Kidney (tissue), 22 donors: Measurements from ENCODE around the gene TPM1. TPM values are rescaled to one million over a fixed set of nuclear protein-coding genes. Genes with fewer than 3 reads are reported as not detected.
"Not testable (repeated sequence)": the region's sequence is repeated elsewhere in the genome, so short reads cannot be mapped to it uniquely, and the experiment has no call there.

ENCODE experiments used
- DNase-seq, 5 donors: peaks; one replicate each; pipeline ENCODE4 v3.0.0-alpha.2; 2013 to 2020
- FAIRE-seq: peaks from 2 replicates; lab custom pipeline; 2012; peaks lifted over from hg19 to GRCh38; lab: Jason Lieb, UNC
- H3K27ac ChIP-seq, 2 donors: one replicate each; pipeline ENCODE4 v1.7.0; 2013; ENCODE audit warnings: low read depth in 2 of 2, low read length in 2 of 2, inconsistent platforms in 1 of 2
- H3K27me3 ChIP-seq: one replicate; pipeline ENCODE4 v1.7.1; 2013; ENCODE audit warnings: low read length, inconsistent platforms; ENCODE audit not compliant: control insufficient read depth, insufficient read depth
- H3K36me3 ChIP-seq, 3 donors: one replicate each; pipeline versions ENCODE4 v1.7.0 to v1.7.1; 2013; ENCODE audit warnings: low read length in 3 of 3, control low read depth in 1 of 3, inconsistent platforms in 1 of 3; ENCODE audit not compliant: insufficient read depth in 3 of 3, control insufficient read depth in 2 of 3
- H3K4me1 ChIP-seq, 3 donors: one replicate each; pipeline versions ENCODE4 v1.7.0 to v1.7.1; 2013; ENCODE audit warnings: low read length in 3 of 3, inconsistent platforms in 1 of 3, low read depth in 1 of 3; ENCODE audit not compliant: control insufficient read depth in 2 of 3, insufficient read depth in 2 of 3
- H3K4me3 ChIP-seq, 3 donors: one replicate each; pipeline versions ENCODE4 v1.7.0 to v1.8.1; 2013; ENCODE audit warnings: low read length in 3 of 3, control low read depth in 1 of 3, inconsistent platforms in 1 of 3
- H3K9ac ChIP-seq, 3 donors: one replicate each; pipeline versions ENCODE4 v1.7.0 to v1.7.1; 2013; ENCODE audit warnings: low read length in 3 of 3, control low read depth in 1 of 3, inconsistent platforms in 1 of 3
- H3K9me3 ChIP-seq, 3 donors: one replicate each; pipeline versions ENCODE4 v1.7.0 to v1.7.1; 2013; ENCODE audit warnings: low read length in 3 of 3, control low read depth in 1 of 3, inconsistent platforms in 1 of 3; ENCODE audit not compliant: control insufficient read depth in 2 of 3, insufficient read depth in 1 of 3
- intact Hi-C: fragments of 100-400 bp; cut with DNase I; formaldehyde crosslinking; loops from one replicate; pipeline ENCODE4 v1.11.1; 2022
- long read RNA-seq, 10 donors: library from polyadenylated mRNA in 1 of 10; unstranded in 1 of 10; transcript quantifications; one replicate each; pipeline ENCODE4 v2.0.0 and lab custom pipeline, GENCODE V29; 2021 to 2026
- polyA plus RNA-seq: library from polyadenylated mRNA; stranded (reverse); fragments of 350-450 nt; fragmentation: Illumina TruSeq; extraction: RNeasy Lipid Tissue Mini Kit (QIAGEN cat#74804); gene quantifications from one replicate; pipeline ENCODE4 v1.2.3, GENCODE V29; 2014; ENCODE audit warnings: low read depth, low replicate concordance; ENCODE audit not compliant: insufficient read depth
- total RNA-seq: library from RNA; stranded (reverse); fragmentation: NEBNext Ultra II Directional; extraction: Animal tissue kit (Norgen Biotek cat#: 25700); gene quantifications from one replicate; pipeline ENCODE4 v1.2.1, GENCODE V29; 2021
- TF ChIP-seq, protein P1 (sequence below): IDR thresholded peaks from 3 replicates; pipeline ENCODE4 v1.5.1; 2012; ENCODE audit warnings: mild to moderate bottlenecking, moderate library complexity, borderline replicate concordance; ENCODE audit not compliant: insufficient read depth; ENCODE audit errors: extremely low read depth
- donor health status: control.
- donor health status: control.
- donor health status: control.
- donor health status: control.
- donor health status: control.
- donor health status: DM: yes; HTN: yes; CAD: no.
- donor health status: Normal renal cell carcinoma (clear cell type).

Gene TPM1
- 473 TPM for total RNA-seq
- polyA plus RNA-seq: 252 TPM
- long read RNA-seq, donor 1, transcript TPM1-220 (9 exons, 977 nt): minor isoform, 9 of 237 reads
- long read RNA-seq, donor 1, transcript TPM1-208 (8 exons, 943 nt): minor isoform, 10 of 237 reads
- long read RNA-seq, donor 1, transcript TPM1-206 (9 exons, 1,717 nt): major isoform, 39 of 237 reads
- long read RNA-seq, donor 1, partial matches to known transcripts: 145 of 237 reads
- long read RNA-seq, donor 1, other reads (novel, unspliced or antisense): 13 of 237 reads
- long read RNA-seq, donor 2, transcript TPM1-208 (8 exons, 943 nt): minor isoform, 8 of 135 reads
- long read RNA-seq, donor 2, transcript TPM1-220 (9 exons, 977 nt): minor isoform, 13 of 135 reads
- long read RNA-seq, donor 2, transcript TPM1-206 (9 exons, 1,717 nt): major isoform, 40 of 135 reads
- long read RNA-seq, donor 2, partial matches to known transcripts: 58 of 135 reads
- long read RNA-seq, donor 2, other reads (novel, unspliced or antisense): 8 of 135 reads
- long read RNA-seq, donor 3, transcript TPM1-220 (9 exons, 977 nt): minor isoform, 15 of 183 reads
- long read RNA-seq, donor 3, transcript TPM1-208 (8 exons, 943 nt): minor isoform, 14 of 183 reads
- long read RNA-seq, donor 3, transcript TPM1-206 (9 exons, 1,717 nt): major isoform, 49 of 183 reads
- long read RNA-seq, donor 3, partial matches to known transcripts: 79 of 183 reads
- long read RNA-seq, donor 3, other reads (novel, unspliced or antisense): 14 of 183 reads
- long read RNA-seq, donor 4, transcript TPM1-208 (8 exons, 943 nt): minor isoform, 15 of 125 reads
- long read RNA-seq, donor 4, transcript TPM1-206 (9 exons, 1,717 nt): major isoform, 35 of 125 reads
- long read RNA-seq, donor 4, partial matches to known transcripts: 57 of 125 reads
- long read RNA-seq, donor 4, other reads (novel, unspliced or antisense): 6 of 125 reads
- long read RNA-seq, donor 5, partial matches to known transcripts: 10 of 17 reads
- long read RNA-seq, donor 5, other reads (novel, unspliced or antisense): 0 of 17 reads
- long read RNA-seq, donor 6, transcript TPM1-207 (10 exons, 1,049 nt): minor isoform, 19 of 232 reads
- long read RNA-seq, donor 6, transcript TPM1-220 (9 exons, 977 nt): minor isoform, 6 of 232 reads
- long read RNA-seq, donor 6, transcript TPM1-206 (9 exons, 1,717 nt): major isoform, 47 of 232 reads
- long read RNA-seq, donor 6, transcript TPM1-208 (8 exons, 943 nt): minor isoform, 22 of 232 reads
- long read RNA-seq, donor 6, partial matches to known transcripts: 96 of 232 reads
- long read RNA-seq, donor 6, other reads (novel, unspliced or antisense): 30 of 232 reads
- long read RNA-seq, donor 7, transcript TPM1-201 (9 exons, 1,670 nt): minor isoform, 41 of 354 reads
- long read RNA-seq, donor 7, transcript TPM1-206 (9 exons, 1,717 nt): major isoform, 105 of 354 reads
- long read RNA-seq, donor 7, transcript TPM1-208 (8 exons, 943 nt): minor isoform, 76 of 354 reads
- long read RNA-seq, donor 7, transcript TPM1-219 (9 exons, 933 nt): minor isoform, 21 of 354 reads
- long read RNA-seq, donor 7, partial matches to known transcripts: 43 of 354 reads
- long read RNA-seq, donor 7, other reads (novel, unspliced or antisense): 49 of 354 reads
- long read RNA-seq, donor 8, transcript TPM1-233 (2 exons, 3,957 nt): minor isoform, 7 of 218 reads
- long read RNA-seq, donor 8, transcript TPM1-220 (9 exons, 977 nt): minor isoform, 12 of 218 reads
- long read RNA-seq, donor 8, transcript TPM1-206 (9 exons, 1,717 nt): major isoform, 55 of 218 reads
- long read RNA-seq, donor 8, transcript TPM1-208 (8 exons, 943 nt): minor isoform, 8 of 218 reads
- long read RNA-seq, donor 8, partial matches to known transcripts: 99 of 218 reads
- long read RNA-seq, donor 8, other reads (novel, unspliced or antisense): 23 of 218 reads
- long read RNA-seq, donor 9, transcript TPM1-206 (9 exons, 1,717 nt): major isoform, 25 of 83 reads
- long read RNA-seq, donor 9, transcript TPM1-208 (8 exons, 943 nt): minor isoform, 10 of 83 reads
- long read RNA-seq, donor 9, partial matches to known transcripts: 31 of 83 reads
- long read RNA-seq, donor 9, other reads (novel, unspliced or antisense): 6 of 83 reads
- long read RNA-seq, donor 10, transcript TPM1-220 (9 exons, 977 nt): minor isoform, 9 of 170 reads
- long read RNA-seq, donor 10, transcript TPM1-208 (8 exons, 943 nt): minor isoform, 14 of 170 reads
- long read RNA-seq, donor 10, transcript TPM1-206 (9 exons, 1,717 nt): major isoform, 39 of 170 reads
- long read RNA-seq, donor 10, partial matches to known transcripts: 92 of 170 reads
- long read RNA-seq, donor 10, other reads (novel, unspliced or antisense): 5 of 170 reads

DNA sequence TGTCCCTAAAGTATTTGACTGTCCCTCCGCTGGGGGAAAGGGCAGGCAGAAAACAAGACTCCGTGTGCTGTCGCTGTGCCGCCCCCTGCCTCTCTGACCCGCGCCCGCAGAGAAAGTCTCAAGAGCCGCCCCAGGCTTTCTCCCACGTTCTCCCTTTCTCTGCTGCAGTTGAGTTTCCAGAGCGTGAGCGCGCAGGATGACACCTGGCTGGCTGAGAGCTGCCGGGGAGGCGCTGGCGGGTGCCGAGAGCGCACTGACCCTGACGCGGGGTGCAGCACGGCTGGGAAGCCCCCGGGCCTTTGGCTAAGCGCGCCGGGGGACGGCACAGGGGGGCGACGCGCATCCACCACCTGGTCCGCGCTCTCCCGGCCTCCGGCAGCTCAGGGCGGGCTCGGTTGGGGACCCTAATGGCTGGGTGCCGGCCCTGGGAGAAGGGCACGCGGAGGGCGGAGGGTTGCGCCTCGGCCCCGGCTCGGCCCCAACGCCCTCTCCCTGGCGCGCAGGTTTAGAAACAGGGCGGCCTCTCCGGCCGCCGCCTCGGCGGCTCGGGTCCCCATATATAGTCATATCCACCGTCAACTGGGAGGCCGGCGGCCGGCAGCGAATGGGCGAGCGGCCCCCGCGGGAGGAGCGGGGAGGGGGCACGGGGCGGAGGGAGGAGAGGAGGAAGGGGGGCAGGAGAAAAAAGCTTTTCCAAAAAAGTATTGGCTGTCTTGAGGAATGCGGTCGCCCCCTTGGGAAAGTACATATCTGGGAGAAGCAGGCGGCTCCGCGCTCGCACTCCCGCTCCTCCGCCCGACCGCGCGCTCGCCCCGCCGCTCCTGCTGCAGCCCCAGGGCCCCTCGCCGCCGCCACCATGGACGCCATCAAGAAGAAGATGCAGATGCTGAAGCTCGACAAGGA lies at the start of gene TPM1:
Gene TPM1, plus strand, starts transcription at position 774 of the 903 bp plus-strand sequence. Its CDS starts 83 bp downstream, at position 857.
- no peaks in the 10 kb centered on the region for H3K9me3 ChIP-seq
- TF ChIP-seq, protein P1, sequence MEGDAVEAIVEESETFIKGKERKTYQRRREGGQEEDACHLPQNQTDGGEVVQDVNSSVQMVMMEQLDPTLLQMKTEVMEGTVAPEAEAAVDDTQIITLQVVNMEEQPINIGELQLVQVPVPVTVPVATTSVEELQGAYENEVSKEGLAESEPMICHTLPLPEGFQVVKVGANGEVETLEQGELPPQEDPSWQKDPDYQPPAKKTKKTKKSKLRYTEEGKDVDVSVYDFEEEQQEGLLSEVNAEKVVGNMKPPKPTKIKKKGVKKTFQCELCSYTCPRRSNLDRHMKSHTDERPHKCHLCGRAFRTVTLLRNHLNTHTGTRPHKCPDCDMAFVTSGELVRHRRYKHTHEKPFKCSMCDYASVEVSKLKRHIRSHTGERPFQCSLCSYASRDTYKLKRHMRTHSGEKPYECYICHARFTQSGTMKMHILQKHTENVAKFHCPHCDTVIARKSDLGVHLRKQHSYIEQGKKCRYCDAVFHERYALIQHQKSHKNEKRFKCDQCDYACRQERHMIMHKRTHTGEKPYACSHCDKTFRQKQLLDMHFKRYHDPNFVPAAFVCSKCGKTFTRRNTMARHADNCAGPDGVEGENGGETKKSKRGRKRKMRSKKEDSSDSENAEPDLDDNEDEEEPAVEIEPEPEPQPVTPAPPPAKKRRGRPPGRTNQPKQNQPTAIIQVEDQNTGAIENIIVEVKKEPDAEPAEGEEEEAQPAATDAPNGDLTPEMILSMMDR: no peak
- DNase-seq (peak; percentile 91 to 97 (median 92)), FAIRE-seq (no peak)
- peaks cover 0 to 7% (median 5%) of the 10 kb centered on the region in 3 donors for H3K4me1 ChIP-seq
- peak within 1 kb of the TSS; percentile 26 to 81 for H3K27ac ChIP-seq
- H3K36me3 ChIP-seq: peaks cover 0 to 3% (median 0%) of the 10 kb centered on the region in 3 donors
- H3K4me3 ChIP-seq: peak within 1 kb of the TSS; percentile 51 to 76 (median 72)
- no peaks in the 10 kb centered on the region for H3K27me3 ChIP-seq
- intact Hi-C loops: no loop called here
- H3K9ac ChIP-seq: peak within 1 kb of the TSS; percentile 17 to 80 (median 43)

DNA sequence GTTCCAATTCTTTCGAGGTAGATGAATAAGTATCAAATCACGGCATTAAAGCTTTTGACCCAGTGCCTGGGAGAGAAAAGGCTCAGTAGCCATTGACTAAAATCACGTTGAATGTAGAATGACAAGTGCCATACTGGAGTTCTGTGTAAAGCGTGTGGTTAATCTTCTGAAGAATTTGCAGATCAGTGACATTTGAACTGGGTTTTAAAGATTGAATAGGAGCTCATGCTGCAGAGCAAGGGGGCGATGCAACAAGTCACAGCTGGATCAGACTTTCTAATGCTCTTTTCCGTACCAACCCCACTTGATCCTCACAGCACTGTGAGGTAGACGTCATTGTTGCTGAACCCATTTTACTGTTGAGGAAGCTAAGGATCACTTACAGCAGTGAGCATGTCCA lies 49.5 kb upstream of the TPM1 start:
- H3K27me3 ChIP-seq: no peaks in the 10 kb centered on the region
- H3K9ac ChIP-seq: no peak overlapping the region
- no peak overlapping the region for H3K27ac ChIP-seq
- H3K36me3 ChIP-seq: no peaks in the 10 kb centered on the region
- no peak for FAIRE-seq
- no peaks in the 10 kb centered on the region for H3K9me3 ChIP-seq
- intact Hi-C loops: no loop called here
- H3K4me1 ChIP-seq: peaks cover 0 to 4% (median 3%) of the 10 kb centered on the region in 3 donors
- no peak for DNase-seq
- TF ChIP-seq, protein P1: no peak
- no peak overlapping the region for H3K4me3 ChIP-seq

DNA sequence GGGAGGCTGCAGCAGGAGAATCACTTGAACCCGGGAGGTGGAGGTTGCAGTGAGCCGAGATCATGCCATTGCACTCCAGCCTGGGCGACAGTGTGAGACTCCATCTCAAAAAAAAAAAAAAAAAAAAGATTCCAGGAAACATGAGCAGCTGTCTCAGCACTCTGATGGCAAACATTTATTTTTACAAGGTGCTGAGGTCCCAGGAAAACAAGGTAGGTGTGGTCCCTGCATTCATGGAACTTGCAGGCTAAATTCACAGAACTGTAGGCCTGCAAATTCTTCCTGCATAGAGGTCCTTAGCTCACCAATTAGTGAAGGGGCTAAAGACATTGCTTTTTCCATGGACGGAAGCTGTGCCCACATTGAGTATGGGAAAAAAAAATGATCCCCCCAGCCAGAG lies 48.9 kb upstream of the TPM1 start:
- H3K27me3 ChIP-seq, intact Hi-C loops, H3K27ac ChIP-seq, FAIRE-seq, H3K4me1 ChIP-seq, DNase-seq, H3K9me3 ChIP-seq, H3K9ac ChIP-seq, H3K4me3 ChIP-seq, H3K36me3 ChIP-seq: not testable (repeated sequence)
